GM18858 (cell line): ENCODE data around the gene CFAP91.

Experiments
- ATAC-seq: cut with Tn5 transposase; IDR thresholded peaks from one replicate; pipeline ENCODE4 v1.9.1; 2021; ENCODE audit not compliant: unreplicated experiment

Gene CFAP91

DNA sequence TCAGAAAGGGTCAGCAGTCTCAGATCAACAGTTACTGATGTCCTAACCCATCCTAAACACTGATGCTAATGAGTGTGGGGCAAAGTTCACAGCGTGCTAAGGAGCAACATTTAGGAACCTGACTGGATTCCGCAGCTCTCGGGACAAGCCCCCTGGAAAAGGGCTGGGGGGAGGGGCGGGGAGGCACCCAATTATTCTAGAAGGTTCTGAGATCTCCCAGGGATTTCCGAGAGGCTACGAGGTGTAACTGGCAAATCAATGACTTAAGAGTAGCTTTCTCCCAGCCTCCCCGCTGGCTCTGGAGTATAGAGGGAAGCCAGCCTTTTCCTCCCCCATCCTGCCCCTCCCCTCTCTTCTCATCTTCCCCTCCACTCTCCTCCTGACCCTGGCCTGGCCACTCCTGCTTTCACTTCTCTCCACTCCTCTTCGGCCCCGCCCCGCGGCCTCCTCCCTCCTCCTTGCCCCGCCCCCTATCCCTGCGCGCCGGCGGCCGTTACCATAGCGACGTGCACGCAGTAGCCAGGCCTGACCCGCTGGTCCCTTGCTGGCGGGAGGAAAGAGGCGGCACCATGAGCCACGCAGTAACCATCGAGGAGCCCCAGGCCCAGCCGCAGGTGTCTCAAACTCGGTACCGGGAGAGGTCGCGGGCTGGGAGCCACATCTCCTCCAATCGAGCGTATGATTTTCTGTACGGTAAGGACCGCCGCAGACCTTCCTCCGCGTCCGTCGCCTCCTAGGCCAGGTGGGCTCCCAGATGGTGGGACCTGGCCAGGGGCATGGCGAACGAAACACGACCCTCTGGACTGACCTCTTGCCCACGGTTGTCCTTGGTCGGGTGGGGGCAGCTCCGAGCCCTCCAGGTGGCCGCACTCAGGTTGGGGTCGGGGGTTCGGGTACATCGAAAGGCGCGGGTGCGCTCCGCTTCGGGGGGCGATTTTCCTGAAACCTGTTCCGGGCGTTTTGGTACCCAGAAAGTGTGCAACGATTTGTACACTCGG, at the start of gene CFAP91:
TSS of gene CFAP91 (plus strand) at position 493 of the 998 bp plus-strand sequence. CDS start at position 570, 77 bp downstream.
- ATAC-seq = peak; percentile 46

DNA sequence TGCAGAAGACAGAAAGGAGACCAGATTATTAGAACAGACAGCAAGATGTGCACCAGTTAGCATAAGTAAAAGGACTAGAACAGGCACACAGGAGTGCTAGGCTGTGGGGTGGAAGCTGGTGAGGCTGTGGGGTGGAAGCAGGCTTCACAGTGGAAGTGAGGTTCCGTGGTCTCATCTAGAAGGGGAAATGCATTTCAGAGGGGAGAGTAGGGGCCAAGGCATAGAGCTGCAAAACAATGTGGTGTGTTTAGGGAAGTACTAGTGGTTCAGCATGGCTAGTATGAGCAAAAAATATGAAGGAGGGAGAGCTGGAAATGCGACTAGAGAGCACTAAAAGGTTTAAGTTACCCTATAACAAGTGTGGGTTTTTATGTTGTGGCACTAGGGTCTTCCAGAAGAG, 48.9 kb upstream of the CFAP91 start:
- no peak for ATAC-seq

DNA sequence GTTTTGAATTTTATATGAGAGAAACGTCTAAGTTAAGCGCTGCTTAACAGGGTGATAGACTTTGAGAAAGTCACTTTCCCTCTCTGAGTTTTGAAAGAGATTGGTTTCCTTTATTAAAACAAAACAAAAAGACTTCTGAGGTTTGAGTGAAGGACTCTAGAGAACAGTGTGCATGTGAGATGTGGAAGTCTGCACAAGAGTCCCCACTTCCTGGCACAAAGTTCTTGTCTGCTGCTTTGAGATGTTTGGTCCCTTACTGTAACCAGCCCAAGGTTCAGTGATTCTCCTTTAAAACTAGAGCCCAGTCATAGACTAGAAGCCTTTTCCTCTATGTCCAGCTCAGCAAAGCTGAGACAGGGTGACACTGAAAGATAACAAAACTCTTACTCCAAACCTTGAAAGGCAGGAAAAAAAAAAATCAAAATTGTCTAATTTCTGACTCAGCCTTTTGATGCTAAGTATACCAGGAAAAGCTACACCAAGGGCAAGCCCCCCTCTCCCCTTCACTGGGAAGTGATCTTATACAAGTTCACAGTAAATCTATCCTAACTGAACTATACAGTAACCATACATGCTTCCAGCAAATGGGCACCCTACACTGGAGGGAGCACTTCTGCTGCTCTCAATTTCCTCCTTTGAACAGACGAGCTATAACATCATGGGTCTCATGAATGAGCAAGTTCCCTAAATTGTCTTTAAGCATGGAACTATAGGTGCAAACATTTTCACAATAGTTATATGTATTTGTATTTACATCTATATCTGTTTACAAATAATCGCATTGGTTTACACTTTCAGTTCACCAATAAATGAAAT, 44.7 kb upstream of the CFAP91 start:
- ATAC-seq = no peak

DNA sequence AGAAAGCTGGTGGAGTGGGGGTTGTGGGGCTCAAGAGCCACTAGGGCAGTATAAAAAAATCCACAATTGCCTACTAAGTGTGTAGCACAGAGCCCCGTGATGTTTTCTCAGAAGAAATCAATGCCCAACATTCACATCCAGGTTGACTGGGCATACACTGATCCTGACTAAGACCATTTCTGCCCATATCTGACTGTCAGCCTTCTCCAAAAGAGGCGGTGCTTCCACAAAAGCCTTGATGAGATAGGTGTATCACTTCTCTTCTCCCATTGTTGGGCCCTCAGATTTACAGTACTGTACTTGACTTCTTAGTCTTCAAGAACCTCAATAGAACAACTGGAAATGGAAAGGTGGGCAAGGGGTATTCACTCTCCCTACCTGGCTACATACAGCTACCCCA, 43.8 kb upstream of the CFAP91 start:
- ATAC-seq = no peak

DNA sequence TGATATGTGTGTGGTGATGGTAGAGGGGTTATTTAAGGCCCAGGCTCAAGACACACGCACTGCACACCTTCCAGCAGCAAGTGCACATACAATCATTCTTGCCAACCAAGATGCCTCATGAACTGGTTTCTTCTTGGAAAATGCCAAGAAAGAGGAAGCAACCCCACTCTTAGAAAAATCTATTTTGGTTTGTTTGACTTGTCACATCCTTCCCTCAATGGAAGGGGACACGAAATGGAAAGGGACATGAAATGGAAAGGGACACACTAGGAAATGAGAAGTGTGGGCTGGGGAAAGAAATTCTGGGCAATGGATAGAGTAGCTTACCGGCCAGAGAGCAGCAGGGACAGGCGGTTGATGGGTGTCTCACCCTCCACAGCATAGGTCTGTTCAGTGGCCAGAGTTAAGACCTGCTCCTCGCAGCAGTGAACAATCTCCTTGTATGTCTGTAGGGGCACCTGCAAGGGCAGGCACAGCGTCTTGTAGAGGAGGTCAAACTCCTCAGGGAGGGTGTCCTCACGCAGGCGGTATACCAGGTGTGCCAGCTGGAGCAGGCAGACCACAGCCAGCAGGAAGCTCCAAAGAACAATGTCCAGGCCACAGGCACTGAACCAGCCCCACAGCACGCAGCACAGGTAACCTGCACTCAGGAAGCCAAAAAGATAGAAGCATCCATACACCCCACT, 43.1 kb upstream of the CFAP91 start:
- ATAC-seq = no peak

DNA sequence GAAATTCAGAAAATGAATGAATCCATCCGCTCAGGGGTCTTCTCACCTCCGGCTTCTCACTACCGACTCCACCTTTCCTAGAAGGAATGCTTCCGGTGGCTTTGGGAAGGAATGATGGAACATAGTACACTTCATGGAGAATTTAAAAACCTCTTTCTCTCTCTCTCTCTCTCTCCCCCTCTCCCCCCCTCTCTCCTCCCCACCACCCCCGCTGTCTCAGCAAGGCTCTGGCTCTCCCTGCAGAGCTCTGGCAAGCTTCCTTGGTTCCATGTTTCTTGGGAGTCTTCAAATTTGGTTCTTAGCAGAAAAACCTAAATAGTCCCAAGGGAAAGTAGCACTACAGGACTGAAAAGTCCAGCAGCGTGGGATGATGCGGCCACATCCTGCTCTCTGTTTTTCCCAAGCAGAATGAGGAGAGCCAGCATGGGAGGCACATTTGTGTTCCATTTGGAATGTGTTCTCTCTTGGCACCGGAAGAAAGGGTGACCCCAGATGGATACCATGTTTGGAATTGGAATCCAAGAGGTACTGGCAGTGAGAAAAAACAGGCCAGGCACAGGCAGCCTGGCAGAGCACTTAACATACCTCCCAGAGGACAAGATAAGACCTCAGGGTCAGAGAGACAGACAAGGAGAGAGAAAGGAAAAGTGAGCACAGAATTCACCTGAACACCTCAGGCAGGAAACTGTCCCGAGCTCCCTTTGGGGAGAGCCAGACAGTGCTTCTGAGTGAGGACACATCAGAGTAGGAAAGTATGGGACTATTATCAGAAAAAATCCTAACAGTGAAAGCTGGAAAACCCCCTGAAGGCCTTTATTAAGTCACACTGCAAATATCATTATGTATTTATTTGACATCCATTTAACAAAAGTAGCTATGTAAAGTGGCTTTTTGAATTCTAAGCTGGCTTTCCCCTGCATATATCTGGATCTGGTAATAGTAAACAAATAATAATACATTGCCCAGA, 42.1 kb upstream of the CFAP91 start, which contains the start of gene POPDC2:
TSS of gene POPDC2 (minus strand) at position 116 of the 967 bp plus-strand sequence. CDS start 166 bp downstream, outside the sequence.
- no peak for ATAC-seq

DNA sequence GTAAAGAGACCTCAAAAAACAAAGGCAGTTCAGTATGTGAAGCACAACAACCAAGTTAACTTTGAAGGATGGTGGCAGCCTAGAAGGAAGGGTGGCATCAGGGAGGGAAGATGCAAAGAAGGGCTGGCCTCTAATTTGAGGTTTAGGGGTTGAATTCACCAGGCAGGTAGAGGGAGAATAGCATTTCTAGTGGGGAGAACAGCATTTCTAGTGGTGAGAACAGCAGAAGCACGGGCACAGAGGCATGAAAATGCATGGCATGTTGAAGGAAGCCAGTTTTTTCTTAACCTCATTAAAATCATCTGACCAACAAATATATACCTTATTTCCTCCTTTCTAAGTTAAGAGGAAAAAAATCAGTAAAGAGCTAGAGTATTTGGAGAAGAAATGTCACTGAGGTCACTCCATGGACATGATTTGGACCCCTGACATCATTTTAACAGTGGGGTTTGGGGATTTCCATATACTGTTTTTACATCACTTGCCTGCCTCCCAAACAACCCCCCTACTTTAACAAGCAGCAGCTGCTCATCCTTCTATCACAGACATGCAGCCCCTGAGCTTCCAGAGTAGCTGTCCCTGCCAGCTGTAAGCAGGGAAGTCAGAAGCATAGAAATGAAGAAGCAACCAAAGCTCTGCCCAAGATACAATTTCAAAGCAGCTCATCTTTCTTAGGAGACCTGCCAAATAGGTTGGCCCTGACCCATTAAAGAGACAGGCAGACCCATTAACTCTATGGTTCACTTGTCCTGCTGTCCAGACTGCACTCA, 40.0 kb upstream of the CFAP91 start:
- no peak for ATAC-seq

DNA sequence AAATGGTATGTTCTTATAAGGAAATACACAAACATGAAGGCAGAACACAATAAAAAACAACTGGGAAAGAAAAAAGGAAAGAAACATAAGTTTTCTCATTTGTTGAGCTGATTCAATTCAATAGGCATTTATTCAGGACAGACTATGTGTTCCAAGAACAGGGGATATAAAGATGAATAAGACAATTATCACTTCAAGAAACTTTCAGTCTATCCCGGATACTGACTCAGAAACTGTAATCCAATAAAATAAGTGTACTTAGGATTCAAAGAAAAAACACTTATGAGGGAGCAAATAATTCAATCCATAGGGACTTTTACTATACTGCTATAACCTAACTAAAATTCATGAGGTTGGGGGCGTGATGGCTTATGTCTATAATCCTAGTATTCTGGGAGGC, 38.9 kb upstream of the CFAP91 start:
- no peak for ATAC-seq

DNA sequence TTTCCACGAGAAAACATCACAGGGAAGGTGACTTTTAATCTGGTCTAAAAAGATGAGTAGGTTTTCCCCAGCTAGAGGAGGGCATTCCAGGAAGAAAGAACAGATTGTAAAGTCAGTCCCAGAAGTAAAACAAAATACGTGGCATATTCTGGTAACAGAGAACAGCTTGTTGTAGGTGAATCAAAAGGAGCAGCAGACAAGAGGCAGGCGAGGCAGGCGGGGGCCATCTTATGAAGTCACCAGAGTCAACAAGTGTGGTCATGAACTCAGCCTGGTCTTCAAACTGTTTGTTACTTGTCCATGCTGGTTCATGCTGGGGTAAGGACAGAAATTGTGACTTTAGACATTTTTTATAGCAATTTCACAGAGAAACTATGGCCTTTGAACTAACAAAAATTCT, 38.5 kb upstream of the CFAP91 start:
- ATAC-seq = no peak

DNA sequence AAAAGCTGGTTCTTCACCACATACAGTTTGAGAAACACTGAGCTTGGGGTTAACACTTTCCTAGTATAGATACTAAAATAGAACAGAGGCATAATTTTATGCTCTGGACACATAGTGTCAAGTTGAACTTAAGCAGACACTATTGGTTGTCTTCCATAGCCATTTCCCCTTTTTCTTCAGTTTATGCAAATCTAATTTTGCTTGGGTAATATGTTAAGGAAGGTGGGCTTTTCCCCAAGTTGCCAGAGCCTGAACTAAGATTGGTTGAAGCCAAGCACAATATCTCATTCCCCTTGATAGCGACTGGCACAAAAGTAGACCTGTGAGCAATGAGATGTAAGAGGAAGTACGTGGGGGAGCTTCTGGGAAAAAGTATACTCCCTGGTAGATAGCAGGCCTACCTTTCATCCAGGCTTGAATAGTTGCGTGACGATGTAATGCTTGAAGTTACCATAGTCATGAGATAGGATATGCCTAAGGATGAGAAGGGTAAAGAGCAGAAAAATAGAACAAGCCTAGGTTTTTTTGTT, 37.9 kb upstream of the CFAP91 start:
- ATAC-seq = no peak

DNA sequence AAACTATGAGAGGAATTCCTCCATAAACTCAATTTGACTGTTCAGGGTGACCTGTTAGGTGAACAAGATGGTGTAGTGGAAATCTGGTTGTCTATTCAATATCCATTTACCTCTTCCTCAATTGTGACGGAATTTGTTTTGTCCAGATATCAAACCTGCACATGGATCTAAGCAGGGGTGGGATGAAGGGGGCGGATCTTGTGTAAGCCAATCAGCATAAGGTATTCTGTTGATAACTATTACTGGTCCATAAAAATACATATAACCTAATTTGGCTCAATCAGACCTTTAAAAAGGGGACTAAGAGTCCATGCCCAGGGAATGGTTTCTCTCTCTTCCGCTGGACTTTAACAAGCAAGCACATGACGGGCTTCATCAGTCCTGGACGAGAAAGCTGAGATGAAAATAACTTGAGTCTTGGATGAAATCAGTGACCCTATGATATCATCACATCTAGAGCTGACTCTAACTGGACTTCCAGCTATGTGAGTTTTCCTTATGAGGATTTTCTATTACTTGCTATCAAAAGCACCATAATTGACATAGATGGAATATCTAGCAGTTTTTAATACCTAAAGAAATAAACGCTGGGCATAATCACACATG, 36.8 kb upstream of the CFAP91 start:
- no peak for ATAC-seq

DNA sequence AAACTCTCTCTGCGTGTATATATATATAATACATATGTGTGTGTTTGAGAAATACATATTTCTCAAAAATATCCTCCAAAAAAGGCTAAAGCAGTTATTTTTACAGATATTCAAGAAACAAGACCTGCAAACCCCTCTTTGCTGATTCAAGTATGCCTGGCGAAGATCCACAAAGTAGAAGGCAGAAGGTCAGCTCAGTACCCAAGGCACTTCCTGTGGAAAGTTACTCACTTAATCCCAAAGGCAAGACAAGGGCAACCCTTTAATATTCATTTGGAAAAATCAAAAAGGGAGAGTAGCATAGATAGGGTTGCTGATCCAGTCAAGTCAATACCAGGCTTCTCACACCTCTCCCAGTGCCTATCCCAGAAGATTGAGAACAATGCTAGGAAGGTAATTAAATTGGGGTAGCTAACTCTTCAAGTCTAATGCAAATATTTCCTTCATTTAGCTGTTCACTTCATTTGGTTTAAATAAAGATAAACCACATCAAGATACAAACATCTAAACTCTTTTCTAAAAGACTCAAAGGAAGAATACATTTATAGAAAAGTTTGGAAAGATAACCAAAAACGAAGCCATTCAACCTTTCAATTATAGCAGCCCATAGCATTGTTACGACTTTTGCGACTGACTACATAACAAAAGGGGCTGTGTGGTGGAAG, 32.8 kb upstream of the CFAP91 start:
- no peak for ATAC-seq

DNA sequence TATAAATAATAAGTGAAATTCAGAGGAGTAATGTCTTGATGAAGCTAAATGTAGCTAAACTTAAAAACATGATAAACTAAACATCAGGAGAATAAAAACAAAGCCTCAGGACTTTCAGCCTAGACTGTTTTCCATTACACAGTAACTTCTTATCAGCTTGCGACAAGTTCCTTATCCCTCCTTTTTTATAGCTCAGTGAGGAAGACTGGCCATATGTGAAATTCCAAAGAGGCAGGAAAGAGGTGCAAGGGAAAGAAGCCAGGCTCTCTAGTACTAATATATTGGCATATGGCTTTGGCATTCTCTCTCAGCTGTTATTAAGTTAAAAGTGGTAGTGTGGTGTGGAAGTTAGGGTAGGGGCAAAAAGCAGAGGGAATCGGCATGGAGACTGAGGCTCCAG, 30.0 kb upstream of the CFAP91 start:
- ATAC-seq = no peak

DNA sequence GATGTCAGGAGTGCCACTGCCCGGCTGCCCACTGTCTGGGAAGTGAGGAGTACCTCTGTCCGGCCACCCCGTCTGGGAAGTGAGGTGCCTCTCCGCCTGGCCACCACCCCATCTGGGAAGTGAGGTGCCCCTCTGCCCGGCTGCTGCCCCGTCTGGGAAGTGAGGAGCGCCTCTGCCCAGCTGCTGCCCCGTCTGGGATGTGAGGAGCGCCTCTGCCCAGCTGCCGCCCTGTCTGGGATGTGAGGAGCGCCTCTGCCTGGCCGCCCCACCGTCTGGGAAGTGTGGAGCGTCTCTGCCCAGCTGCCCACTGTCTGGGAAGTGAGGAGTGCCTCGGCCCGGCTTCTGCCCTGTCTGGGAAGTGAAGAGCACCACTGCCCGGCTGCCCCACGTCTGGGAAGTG, 28.9 kb upstream of the CFAP91 start:
- no peak for ATAC-seq

DNA sequence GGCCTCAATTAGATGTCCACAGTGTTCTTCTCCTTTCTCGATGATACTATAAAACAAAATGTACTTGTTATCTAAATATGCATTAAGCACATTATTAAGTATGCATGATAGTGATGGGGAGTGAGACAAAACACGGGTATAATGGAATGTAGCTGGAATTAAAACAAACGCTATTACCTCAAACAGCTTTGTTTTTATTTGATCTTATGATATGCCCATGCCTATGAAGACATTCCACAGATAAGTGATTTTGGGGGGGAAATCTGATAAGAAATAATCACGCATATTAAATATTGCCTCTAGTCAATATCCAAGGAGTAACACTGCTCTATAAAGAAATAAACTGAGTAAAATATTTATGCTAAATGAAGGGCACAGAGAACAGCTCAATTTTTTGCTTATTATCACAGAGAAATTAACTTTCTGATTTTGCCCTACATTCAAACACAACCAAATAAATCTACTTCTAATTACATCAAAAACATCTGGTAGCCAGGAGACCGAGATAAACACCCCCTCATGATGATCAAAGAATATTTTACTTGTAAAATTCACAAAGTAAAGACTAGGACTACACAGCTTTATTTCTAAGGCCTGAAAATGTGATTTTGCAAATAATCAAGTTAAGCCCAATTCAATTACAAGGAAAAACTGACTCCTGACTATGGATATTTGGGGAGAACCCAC, 27.5 kb upstream of the CFAP91 start:
- no peak for ATAC-seq

DNA sequence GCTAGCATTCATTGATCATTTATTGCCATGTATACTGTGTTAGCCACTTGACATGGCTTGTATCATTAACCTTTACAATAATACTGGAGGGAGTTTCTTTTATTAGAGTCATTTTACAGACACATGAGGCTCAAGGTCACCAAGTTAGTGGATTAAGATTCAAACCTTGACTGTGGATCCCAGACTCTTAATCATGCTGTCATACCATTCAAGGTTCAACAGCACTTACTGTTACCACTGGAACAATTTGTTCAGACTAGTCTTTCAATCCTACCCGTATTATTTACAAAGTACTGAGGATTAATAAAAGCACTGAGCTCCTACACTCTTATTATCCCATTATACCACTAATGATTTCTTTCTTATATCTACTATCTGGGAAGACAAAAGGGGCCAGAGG, 26.8 kb upstream of the CFAP91 start:
- no peak for ATAC-seq
